Inflammatory macrophage treated with lipopolysaccharide for 1 hour (primary cell): ENCODE measurements around the gene DNASE1.

Experiments used
- DNase-seq, 2 donors: peaks; one replicate each; pipeline ENCODE4 v3.0.0-alpha.2; 2020 to 2022

Gene DNASE1

DNA sequence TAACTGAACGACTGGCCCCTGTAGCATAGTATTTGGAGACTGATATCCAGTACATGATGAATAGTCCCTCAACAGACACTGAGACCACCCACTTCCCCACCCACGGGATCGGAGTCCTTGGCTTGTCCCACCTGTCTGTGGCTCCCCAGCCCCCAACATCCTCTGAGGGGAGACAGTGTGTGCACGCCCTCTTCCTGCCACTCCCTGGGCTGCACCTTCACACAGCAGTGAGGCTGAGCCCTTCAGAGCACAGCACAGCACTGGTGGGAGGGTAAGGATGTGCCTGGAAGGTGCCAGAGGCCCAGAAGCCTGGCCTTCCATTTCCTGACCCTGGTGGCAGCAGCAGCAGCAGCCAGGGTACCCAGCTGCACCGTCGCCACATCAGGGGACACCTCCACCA, 11.0 kb downstream of the DNASE1 start:
- DNase-seq = no peak

DNA sequence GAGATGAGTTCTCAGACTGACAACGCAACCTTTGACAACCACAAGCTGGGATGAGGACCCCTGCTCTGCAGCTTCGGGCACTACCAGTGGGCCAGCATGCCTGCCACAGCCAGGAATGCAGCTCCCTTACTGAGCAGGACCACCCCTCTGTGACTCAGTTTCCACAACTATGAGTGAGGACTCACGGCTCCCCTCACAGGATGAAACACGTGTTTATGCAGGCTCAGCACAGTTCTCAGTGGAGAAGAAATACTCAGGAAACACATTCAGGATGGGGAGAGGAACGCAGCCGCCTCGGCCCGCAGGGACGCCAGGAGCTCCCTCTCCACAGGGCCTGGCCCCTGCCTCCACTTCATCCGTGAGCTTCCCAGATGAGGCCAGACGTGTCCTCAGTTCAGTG, 14.1 kb downstream of the DNASE1 start:
- DNase-seq = no peak

GRCh38 chr16:3669082-3669481, 14.6 kb downstream of the DNASE1 start:
- no peak for DNase-seq

- DNase-seq = no peak
Observed at GRCh38 chr16:3670711-3671110, 16.2 kb downstream of the DNASE1 start.

GRCh38 chr16:3671424-3671823, 16.9 kb downstream of the DNASE1 start:
- DNase-seq = no peak

GRCh38 chr16:3672571-3673041, 18.1 kb downstream of the DNASE1 start:
- no peak for DNase-seq

DNA sequence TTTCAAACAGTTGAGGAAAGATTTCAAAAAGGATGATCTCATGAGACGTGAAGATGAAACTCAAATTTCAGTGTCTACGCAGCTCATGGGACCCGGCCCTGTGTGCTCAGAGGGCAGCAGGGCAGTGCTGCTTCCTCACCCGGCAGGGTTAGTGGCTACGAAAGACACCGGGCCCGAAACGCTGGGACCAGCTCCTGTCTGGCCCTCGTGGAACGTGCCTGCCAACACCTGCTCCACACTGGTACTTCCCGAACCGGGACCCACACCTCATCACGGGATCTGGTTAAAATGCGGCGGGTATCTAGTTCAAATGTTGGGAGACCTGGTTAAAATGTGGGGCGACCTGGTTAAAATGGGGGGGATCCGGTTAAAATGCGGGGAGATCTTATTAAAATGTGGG, 18.7 kb downstream of the DNASE1 start:
- DNase-seq = no peak

DNA sequence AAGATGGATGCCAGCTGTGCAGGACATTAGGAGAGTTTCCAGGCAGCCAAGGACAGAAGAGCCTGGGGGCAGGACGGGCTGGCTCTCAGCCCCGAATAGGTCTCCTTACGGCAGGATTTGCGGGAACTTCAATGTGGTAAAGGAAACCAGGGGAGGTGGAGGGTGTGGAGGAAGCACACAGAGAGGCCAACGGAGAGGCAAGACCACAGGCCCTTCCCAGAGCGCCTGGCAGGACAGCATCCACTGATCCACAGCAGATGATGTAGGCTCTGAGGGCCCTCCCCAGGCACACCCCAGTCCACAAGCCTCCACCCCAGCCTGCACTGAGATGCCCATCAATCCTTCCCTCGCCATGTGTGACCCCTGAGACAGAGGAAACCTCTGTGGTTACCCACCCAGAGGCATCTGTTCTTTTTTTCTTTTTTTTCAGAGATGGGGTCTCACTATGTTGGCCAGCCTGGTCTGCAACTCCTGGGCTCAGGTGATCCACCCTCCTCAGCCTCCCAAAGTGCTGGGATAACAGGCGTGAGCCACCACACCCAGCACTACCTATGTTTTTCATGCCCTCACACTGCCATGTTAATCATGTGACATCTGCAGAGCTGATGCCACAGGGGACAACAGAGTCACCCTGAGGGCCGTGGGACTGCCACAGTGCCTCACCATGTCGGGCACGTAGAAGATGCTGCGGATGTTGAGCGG, 19.3 kb downstream of the DNASE1 start:
- no peak for DNase-seq

DNA sequence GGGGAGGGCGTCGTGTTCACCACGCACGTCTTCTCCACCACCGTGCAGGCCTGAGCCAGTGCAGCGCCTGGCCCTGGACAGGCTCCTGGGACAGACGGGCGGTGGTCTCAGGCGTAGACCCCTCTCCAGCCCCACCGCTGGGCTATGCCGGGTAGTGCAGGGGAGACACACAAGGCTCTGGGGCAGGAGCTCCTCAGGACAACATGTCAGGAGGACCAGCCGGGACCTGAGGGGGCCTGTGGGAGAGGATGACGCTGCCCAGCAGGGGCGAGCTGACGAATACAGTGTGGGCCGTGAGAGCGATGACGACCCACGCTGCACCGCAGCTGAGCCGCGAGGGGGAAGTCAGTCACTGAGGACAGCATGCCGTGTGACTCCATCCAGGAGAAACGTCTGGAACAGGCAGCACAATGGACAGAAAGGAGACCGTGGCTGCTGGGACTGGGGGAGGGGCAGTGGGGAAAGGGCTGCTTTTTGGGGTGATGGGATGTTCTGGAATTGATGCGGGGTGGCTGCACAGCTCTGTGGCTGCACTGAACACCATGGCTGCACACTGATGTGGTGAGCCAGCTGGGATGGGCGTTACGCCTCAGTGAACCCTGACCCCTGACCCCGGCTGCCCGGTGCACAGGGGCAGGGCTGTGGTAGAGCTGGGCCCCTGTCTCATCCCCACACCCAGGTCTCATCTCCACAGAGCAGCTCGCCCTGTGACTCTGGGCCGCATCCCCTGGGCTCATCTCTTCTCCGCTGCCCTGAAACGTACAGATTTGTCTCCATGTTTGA, 20.2 kb downstream of the DNASE1 start:
- DNase-seq = no peak

GRCh38 chr16:3675601-3676130, 21.2 kb downstream of the DNASE1 start:
- no peak for DNase-seq

DNA sequence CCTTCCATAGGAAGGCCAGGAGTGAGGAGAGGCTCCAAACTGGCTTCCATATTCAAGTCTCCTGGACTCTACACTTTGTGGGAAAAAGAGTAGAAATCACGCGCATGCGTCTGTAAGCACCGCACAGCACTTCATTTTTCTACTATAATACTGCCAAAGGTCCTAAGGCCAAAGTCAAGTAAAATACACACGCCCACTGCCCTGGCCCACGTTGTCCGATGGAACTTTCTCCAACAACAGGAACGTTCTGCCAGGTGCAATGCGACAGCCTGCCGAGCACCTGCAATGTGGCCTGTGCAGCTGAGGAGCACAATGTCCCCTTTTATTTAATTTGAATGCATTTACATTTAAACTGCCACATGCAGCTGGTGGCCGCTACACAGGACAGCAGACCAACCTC, 23.5 kb downstream of the DNASE1 start:
- DNase-seq = no peak

GRCh38 chr16:3681206-3681605, 26.7 kb downstream of the DNASE1 start:
- no peak for DNase-seq

DNA sequence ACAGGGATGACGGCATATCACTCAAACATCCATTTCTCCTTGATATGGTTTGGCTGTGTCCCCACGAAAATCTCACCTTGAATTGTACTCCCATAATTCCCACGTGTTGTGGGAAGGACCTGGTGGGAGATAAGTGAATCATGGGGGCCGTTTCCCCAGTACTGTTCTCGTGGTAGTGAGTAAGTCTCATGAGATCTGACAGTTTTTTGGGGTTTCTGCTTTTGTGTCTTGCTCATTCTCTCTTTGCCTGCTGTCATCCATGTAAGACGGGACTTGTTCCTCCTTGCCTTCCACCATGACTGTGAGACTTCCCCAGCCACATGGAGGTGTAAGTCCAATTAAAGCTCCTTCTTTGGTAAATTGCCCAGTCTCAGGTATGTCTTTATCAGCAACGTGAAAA, 32.5 kb downstream of the DNASE1 start:
- peak in 1 of 2 donors; percentile 56 for DNase-seq

DNA sequence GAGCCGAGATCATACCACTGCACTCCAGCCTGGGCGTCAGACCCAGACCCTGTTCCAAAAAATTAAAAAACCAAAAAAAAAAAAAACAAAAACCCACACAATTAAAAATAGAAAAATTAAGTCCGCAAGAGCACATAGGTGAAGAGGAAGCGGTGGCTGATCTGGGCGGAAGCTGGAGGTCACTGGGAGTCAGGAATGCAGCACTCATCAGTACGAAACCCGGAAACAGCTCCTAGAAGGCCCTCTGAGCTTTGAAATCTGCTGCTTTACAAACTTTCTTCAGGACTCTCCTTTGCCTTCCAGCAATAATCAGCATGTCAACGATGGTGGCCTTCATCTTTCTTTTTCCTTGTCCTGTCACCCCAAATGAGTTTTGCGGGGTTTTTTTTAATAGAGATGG, 33.3 kb downstream of the DNASE1 start:
- DNase-seq = no peak

- no peak for DNase-seq
Observed at GRCh38 chr16:3689731-3690130, 35.2 kb downstream of the DNASE1 start.

DNA sequence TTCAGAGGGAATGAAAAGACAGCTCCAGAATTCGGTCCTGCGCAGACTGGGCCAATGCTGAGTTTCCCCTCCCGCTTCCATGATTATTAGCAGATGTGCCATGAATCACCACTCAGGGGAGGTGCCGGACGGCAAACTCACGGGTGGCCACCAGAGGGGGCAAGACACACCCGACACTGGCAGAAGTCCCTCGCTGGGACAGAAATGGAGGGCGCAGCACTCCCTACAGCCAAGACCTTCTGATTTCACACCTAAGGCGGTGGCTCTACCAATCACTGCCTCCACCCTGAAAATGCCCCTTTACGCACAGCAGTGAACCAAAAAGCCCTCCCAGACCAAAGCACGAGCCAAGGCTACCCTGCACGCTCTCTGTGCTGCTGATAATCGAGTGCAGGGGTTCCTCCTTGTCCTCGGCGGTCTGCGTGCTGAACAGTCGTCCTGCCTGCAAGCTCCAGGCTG, 36.0 kb downstream of the DNASE1 start:
- DNase-seq = peak; percentile 68 to 87

- DNase-seq = no peak
Observed at GRCh38 chr16:3690980-3691720, 36.7 kb downstream of the DNASE1 start.

DNA sequence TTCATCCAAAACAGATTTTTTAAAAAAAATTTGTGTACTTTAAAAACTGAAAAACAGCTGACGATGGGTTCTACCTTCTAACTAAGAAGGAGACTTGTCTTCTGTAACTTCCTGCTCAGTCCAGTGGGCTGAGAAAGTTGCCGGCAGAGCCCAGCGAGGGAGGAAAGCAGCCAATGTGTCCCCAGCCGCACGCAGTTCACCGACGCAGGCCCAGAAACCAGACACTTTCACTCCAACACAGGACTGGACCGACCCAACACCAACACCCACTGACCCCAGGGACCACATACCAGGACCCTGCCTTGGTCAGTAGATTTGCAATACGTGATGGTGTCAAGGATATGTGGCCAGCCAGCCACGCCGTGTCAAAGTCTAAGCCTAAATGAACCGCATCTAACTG, 37.3 kb downstream of the DNASE1 start:
- DNase-seq = no peak

DNA sequence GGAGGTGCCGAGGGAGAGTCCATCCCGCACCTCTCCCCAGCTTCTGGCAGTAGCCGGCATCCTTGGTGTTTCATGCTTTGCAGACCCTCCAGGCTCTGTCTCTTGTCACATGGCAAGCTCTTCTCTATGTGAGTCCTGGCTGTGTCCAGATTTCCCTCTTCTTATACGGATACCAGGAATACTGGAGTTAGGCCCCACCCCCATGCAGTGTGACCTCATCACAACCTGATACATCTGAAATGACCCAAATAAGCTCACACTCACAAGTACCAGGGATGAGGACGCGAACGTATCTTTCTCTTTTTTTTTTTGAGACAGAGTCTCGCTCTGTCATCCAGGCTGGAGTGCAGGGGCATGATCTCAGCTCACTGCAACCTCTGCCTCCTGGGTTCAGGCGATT, 39.6 kb downstream of the DNASE1 start:
- no peak for DNase-seq

DNA sequence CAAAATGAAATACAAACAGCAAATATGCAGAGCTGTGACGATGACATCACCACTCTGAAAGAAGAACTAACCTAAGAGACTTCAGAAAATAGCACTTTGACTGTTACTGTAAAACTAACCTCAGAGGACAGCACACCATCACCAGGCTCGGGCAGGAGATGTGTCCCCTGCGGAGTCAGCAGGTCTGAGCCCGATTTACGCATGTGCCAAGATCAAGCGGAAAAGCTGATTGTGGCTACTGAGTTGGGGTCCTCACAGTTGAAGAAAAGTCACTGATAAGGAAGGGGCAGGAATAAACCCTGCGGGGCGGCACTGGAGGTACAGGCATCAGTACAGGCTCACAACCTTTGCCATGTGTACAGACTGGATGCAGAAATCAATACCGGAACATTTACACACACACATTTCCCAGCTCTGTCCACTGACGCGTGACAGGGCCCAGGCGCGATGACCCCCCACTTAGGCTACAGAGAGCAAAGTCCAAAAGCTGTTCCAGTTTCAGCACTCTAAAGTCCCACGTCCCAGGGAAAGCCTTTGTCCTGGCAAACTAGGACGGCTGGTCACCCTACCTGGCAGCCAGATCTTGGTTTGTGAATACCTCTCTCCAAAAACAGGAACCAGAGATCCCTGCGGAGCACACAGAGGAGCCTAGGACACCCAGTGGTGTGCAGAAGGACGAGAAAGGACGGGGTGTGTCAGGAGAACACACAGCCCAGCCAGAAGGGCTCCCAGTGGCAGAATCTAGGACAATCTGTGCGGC, 41.3 kb downstream of the DNASE1 start:
- DNase-seq = peak in 1 of 2 donors; percentile 17

- no peak for DNase-seq
Observed at GRCh38 chr16:3696425-3697218, 42.1 kb downstream of the DNASE1 start.

DNA sequence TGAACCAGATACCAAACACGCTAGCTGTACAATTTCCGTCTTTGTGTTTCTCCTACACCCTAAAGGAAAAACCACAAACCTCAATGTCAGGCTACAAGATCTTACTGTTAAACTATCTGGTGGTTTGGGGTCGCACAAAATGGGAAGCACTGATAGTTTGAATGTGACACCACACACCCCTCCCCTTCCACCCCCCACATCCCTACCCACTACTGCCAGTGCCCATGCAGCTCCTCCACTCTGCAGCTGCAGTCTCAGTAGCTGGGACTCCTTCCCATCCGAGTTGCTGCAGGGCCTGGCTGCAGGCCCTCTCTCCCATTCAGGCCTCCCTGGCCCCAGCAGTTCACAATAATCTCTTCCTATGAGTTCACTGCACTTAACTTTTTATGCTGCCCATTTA, 44.5 kb downstream of the DNASE1 start:
- no peak for DNase-seq
